Stimulated activated CD4-positive, alpha-beta T cell treated with anti-CD3 and anti-CD28 coated beads, Interleukin-1b, Interleukin-23, amount 100 ng/mL, for 48 hours (primary cell): Measurements from ENCODE around the gene SELPLG.
"Not testable (repeated sequence)": the region's sequence is repeated elsewhere in the genome, so short reads cannot be mapped to it uniquely, and the experiment has no call there.

Experiments
- DNase-seq: peaks from one replicate; pipeline ENCODE4 v3.0.0-alpha.2; 2020

The SELPLG gene

GRCh38 chr12:108602209-108602705 is 31.4 kb downstream of the SELPLG start:
- DNase-seq: no peak

- no peak for DNase-seq
Measured at GRCh38 chr12:108600702-108601007, 33.0 kb downstream of the SELPLG start.

- no peak for DNase-seq
Measured at GRCh38 chr12:108599948-108600701, 33.6 kb downstream of the SELPLG start.

- no peak for DNase-seq
Measured at GRCh38 chr12:108599541-108599940, 34.2 kb downstream of the SELPLG start.

- DNase-seq: no peak
Measured at GRCh38 chr12:108598553-108599250, 35.0 kb downstream of the SELPLG start.

GRCh38 chr12:108597559-108598471 is 35.9 kb downstream of the SELPLG start, which contains the start of gene TMEM119:
TMEM119 (minus strand) TSS chr12:108598084; CDS start chr12:108592383, 5,701 bp downstream.
- DNase-seq: no peak

GRCh38 chr12:108596854-108597558 is 36.7 kb downstream of the SELPLG start:
- no peak for DNase-seq

GRCh38 chr12:108595711-108596647 is 37.7 kb downstream of the SELPLG start:
- DNase-seq: no peak

- DNase-seq: no peak
Measured at GRCh38 chr12:108594960-108595710, 38.6 kb downstream of the SELPLG start.

- DNase-seq: no peak
Measured at GRCh38 chr12:108594323-108594903, 39.3 kb downstream of the SELPLG start.

- no peak for DNase-seq
Measured at GRCh38 chr12:108592033-108592909, 41.4 kb downstream of the SELPLG start.

GRCh38 chr12:108591267-108591980 is 42.3 kb downstream of the SELPLG start:
- no peak for DNase-seq

GRCh38 chr12:108590463-108590862 is 43.2 kb downstream of the SELPLG start:
- DNase-seq: not testable (repeated sequence)

GRCh38 chr12:108589840-108590229 is 43.9 kb downstream of the SELPLG start:
- DNase-seq: no peak

GRCh38 chr12:108589028-108589839 is 44.5 kb downstream of the SELPLG start:
- no peak for DNase-seq

- no peak for DNase-seq
Measured at GRCh38 chr12:108587826-108588225, 45.9 kb downstream of the SELPLG start.

- DNase-seq: no peak
Measured at GRCh38 chr12:108586306-108586705, 47.4 kb downstream of the SELPLG start.

- no peak for DNase-seq
Measured at GRCh38 chr12:108585864-108586263, 47.8 kb downstream of the SELPLG start.
